Measurements from ENCODE around the gene PRR22.
"Not testable (repeated sequence)": the region's sequence is repeated elsewhere in the genome, so short reads cannot be mapped to it uniquely, and the experiment has no call there.

PRR22 gene

DNA sequence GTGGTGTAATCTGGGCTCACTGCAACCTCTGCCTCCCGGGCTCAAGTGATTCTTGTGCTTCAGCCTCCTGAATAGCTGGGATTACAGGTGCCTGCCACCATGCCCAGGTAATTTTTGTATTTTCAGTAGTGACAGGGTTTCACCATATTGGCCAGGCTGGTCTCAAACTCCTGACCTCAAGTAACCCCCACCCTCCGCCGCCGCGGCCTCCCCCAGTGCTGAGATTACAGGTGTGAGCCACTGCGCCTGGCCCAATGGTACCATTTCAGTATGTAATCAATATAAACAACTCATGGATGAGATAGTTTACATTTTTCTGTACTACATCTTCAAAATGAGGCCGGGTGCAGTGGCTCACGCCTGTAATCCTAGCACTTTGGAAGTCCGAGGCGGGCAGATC is 39.5 kb downstream of the PRR22 start:
- DNase-seq: not testable (repeated sequence)

DNA sequence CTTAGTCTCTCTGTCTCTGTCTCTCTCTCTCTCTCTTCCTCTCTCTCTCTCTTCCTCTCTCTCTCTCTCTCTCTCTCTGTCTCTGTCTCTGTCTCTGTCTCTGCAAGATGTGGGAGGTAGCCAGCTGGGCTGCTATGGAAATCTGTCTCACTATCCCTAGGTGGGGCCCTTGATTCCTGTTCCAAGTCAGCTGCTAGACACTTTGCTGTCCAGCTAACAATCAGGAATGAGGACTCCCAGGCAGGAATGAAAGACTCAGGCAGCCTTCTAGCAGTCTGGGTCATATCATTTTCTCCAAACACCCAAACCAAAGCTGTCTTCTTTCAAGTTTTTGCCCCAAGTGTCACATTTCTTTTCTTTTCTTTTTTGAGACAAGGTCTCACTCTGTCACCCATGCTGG is 40.9 kb downstream of the PRR22 start:
- no peak for DNase-seq

DNA sequence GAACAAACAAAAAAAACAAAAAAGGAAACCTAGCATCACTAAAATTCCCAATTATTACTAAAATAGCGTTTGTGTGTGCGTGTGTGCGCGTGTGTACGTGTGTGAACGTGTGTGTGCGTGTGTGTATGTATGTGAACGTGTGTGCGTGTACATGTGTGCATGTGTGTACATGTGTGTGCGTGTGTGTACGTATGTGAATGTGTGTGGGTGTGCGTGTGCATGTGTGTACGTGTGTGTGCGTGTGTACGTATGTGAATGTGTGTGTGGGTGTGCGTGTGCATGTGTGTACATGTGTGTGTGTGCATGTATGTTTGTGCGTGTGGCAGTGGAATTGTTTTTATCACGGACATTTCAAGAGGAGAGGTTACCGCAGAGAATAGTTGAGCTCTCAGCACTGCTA is 42.5 kb downstream of the PRR22 start:
- no peak for DNase-seq

DNA sequence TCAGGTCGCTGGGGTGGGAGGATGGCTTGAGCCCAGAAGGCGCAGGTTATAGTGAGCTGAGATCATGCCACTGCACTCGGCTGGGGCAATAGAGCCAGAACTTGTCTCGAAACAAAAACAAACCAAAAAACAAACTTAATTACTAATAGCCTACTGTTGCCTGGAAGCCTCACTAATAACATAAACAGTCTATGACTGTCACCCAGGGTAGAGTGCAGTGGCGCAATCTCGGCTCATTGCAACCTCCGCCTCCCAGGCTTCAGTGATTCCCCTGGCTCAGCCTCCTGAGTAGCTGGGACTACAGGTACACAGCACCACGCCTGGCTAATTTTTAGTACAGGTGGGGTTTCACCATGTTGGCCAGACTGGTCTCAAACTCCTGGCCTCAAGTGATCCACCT is 46.1 kb downstream of the PRR22 start:
- no peak for DNase-seq

DNA sequence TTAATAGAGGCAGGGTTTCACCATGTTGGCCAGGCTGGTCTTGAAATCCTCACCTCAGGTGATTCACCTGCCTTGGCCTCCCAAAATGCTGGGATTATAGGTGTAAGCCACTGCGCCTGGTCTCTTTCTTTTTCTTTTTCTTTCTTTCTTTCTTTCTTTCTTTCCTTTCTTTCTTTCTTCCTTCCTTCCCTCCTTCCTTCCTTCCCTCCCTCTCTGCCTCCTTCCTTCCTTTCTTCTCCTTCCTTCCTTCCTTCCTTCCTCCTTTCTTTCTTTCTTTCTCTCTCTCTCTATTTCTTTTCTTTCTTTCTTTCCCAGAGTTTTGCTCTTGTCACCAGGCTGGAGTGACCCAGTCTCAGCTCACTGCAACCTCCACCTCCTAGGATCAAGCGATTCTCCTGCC is 51.4 kb downstream of the PRR22 start:
- DNase-seq: not testable (repeated sequence)

Measured in activated CD4-positive, alpha-beta T cell treated with anti-CD3 and anti-CD28 coated beads, Interleukin-2, amount 50 U/mL, for 16 hours (primary cell).